ENCODE results near the gene SESN1. TPM values are rescaled to one million over a fixed set of nuclear protein-coding genes. Genes with fewer than 3 reads are reported as not detected.
A peak's percentile ranks its signal among the peaks of the same experiment; 100 is the strongest.

Gene SESN1
- total RNA-seq, 2 donors from 2014 or later = 26.2 to 63.1 TPM

GRCh38 chr6:108952776-108953486, 141.7 kb downstream of the SESN1 start:
- DNase-seq (ENCODE audit: low spot score) (no peak), ATAC-seq (ENCODE audit: insufficient number of reproducible peaks, low FRiP score, low read depth) (no peak)
- H3K27me3 ChIP-seq (replicated peaks; ENCODE audit: insufficient read depth) = no peaks in the 10 kb centered on the region
- TF ChIP-seq CTCF (IDR thresholded peaks at IDR 0.05) = no peak
- H3K9me3 ChIP-seq = no peaks in the 10 kb centered on the region
- H3K4me3 ChIP-seq = no peak overlapping the region
- H3K36me3 ChIP-seq = no peaks in the 10 kb centered on the region
- H3K27ac ChIP-seq = no peak overlapping the region
- peaks cover 6 to 11% of the 10 kb centered on the region in 2 donors for H3K4me1 ChIP-seq (ENCODE audit: control insufficient read depth in 1 of 2, low read depth in 2 of 2)

DNA sequence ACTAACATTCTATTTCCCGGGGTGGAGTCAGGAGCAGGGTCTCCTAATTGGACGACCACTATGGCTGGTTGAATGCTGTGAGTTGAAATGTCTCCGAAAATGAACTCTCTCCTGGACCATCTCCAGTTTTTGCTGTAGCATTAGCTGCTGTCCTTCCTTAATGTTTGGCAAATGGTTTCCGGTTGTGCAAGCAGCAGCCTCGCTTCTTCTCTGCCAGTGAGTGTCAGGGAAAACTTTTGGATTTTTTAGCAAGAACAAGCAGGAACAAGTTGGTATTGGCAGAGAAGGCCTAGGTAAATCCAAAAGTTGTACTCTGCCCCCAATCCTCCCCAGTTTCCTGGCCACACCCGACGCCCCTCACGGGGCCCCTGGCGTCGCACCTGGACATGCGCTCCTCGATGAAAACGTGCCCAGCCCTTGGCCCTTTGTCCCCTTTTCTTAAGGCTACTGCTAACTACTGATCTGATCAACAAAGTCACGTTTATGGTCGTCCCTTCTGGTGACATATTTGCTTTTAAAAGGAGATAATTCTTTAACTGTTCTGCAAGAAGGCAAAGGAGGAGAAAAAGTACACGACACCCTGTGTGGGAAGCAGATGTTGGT, 143.2 kb downstream of the SESN1 start:
- no peaks in the 10 kb centered on the region for H3K36me3 ChIP-seq
- no peak overlapping the region for H3K27ac ChIP-seq
- H3K27me3 ChIP-seq (replicated peaks; ENCODE audit: insufficient read depth) = no peaks in the 10 kb centered on the region
- no peak for TF ChIP-seq CTCF (IDR thresholded peaks at IDR 0.05)
- peaks cover 16 to 26% of the 10 kb centered on the region in 2 donors for H3K4me1 ChIP-seq (ENCODE audit: control insufficient read depth in 1 of 2, low read depth in 2 of 2)
- DNase-seq (ENCODE audit: low spot score) (no peak), ATAC-seq (ENCODE audit: insufficient number of reproducible peaks, low FRiP score, low read depth) (no peak)
- H3K9me3 ChIP-seq = no peaks in the 10 kb centered on the region
- H3K4me3 ChIP-seq = no peak overlapping the region

DNA sequence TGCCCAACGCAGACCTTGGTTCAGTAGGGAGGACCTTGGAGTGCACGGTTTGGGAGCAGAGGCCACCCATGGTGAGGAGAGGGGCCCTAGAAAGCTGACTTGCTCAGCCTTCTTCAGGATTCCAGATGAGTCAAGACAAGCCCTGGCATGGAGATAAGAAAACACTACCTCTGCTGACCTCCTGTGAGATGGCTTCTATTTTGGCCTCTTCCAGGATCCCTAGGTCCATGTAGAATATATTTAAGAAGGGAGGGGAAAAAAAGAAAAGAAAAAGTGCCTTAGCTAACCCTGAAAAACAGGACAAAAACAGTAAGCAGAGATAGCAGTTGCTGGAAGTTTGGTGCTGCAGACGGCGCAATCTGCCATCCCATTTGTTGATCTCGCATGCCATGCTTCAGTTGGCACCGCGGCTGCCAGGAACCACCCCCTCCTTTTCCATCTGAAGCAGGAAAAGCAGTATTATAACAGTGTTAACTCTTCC, 146.4 kb downstream of the SESN1 start:
- peak overlapping the region; percentile 32 for H3K4me3 ChIP-seq
- no peaks in the 10 kb centered on the region for H3K36me3 ChIP-seq
- H3K27ac ChIP-seq = peak overlapping the region; percentile 83 to 89
- H3K4me1 ChIP-seq (ENCODE audit: control insufficient read depth in 1 of 2, low read depth in 2 of 2) = peaks cover 20 to 52% of the 10 kb centered on the region in 2 donors
- ATAC-seq (ENCODE audit: insufficient number of reproducible peaks, low FRiP score, low read depth) = no peak
- TF ChIP-seq CTCF (IDR thresholded peaks at IDR 0.05) = no peak
- DNase-seq (ENCODE audit: low spot score) = no peak
- no peaks in the 10 kb centered on the region for H3K27me3 ChIP-seq (replicated peaks; ENCODE audit: insufficient read depth)
- no peaks in the 10 kb centered on the region for H3K9me3 ChIP-seq

DNA sequence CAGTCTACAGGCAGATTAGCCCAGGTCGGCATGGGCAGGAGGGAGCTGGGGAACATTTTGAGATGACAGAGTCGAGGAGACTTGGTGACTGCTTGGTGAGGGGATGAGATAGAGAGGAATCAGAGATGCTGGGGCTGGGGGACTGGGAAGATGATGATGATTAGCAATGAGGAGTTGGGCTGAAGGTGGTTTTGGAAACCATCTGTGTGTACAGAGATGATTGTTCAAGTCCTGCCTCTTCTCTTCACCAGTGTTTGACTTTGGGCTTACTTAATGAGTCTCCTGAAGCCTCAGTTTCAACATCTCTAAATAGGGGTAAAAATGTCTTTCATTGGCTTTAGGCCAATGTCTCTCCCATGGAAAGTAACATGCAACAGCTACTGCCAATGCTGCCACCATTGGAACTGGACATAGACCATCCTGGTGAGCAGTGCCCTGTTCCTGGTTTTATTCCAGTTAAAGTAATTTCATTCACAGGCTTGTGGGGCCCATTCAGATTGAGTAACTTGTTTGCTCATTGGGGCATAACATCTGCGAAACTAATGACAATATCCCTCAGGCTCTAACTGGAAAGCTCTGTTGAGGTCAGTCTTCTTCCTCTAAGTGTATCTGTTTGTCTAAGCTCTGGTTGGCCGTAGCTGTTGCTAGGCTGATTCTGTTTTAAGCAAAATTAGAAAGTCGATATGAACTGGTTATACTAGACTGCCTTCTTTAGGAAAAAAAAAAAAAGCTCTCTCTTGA, 147.4 kb downstream of the SESN1 start:
- peak overlapping the region; percentile 83 to 89 for H3K27ac ChIP-seq
- no peaks in the 10 kb centered on the region for H3K9me3 ChIP-seq
- peaks cover 20 to 52% of the 10 kb centered on the region in 2 donors for H3K4me1 ChIP-seq (ENCODE audit: control insufficient read depth in 1 of 2, low read depth in 2 of 2)
- H3K4me3 ChIP-seq = no peak overlapping the region
- H3K27me3 ChIP-seq (replicated peaks; ENCODE audit: insufficient read depth) = no peaks in the 10 kb centered on the region
- TF ChIP-seq CTCF (IDR thresholded peaks at IDR 0.05) = no peak
- ATAC-seq (ENCODE audit: insufficient number of reproducible peaks, low FRiP score, low read depth) = peak; percentile 45
- no peaks in the 10 kb centered on the region for H3K36me3 ChIP-seq
- DNase-seq (ENCODE audit: low spot score) = no peak

DNA sequence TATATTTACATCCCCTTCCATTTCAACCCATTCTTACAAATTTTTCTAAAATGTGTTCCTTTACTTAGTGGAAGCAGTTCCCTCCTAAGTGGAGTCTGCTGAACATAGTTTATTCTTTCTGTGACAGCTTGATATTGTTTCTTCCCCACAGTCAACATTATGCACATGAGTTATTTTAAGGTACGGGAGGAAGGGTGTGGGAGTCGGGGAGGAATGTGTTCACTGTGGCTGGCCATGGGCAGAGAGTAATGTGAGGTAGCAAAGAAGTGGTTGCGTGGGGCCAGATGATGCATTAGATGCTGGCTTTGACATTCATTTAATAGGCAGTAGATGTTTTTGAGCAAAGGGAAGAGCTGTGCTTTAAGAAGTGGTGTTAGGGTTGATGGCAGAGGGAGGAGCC, 148.0 kb downstream of the SESN1 start:
- no peak for DNase-seq (ENCODE audit: low spot score)
- Histone ChIP-seq H3K4me1 (ENCODE audit: control insufficient read depth in 1 of 2, low read depth in 2 of 2) (peaks cover 20 to 52% of the 10 kb centered on the region in 2 donors), H3K9me3 (no peaks in the 10 kb centered on the region), H3K36me3 (no peaks in the 10 kb centered on the region), H3K4me3 (no peak overlapping the region), H3K27me3 (replicated peaks; ENCODE audit: insufficient read depth) (no peaks in the 10 kb centered on the region), H3K27ac (peak overlapping the region; percentile 83 to 89)
- ATAC-seq (ENCODE audit: insufficient number of reproducible peaks, low FRiP score, low read depth) = no peak
- TF ChIP-seq CTCF (IDR thresholded peaks at IDR 0.05) = no peak
